ENCODE results near the gene MTCH1.
"Not testable (repeated sequence)": the region's sequence is repeated elsewhere in the genome, so short reads cannot be mapped to it uniquely, and the experiment has no call there.

Gene MTCH1

DNA sequence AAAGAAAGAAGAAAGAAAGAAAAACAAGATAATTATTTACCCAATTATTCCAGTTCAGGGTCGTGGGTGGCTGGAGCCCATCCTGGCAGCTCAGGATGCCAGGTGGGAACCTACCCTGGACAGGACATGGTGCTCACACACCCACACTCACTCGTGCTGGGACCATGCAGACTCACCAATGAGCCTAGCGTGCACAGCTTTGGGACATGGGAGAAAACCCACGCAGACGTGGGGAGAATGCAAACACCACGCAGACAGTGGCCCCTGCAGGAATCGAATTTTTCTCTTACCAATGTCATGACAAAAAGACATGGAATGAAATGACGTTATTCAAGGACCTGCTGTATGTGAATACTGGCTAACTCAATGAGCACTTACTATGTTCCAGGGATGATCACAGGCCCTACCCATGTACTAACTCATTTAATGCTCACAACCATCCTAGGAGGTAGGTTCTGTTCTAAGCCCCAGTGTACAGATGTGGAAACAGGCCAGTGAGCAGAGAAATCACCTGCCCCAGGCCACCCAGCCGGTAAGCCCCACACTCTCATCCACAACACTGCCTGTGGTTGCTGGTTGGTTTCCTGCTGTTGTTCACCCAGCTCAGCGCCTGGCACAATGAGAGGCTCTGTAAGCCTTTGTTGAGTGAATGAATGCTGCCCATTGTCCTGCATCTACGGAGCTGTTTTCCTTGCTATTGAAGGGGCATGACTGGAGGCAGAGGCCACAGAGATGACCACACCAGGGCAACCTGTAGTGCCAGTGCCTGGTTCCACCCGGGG, 38.2 kb downstream of the MTCH1 start:
- no peak for DNase-seq

DNA sequence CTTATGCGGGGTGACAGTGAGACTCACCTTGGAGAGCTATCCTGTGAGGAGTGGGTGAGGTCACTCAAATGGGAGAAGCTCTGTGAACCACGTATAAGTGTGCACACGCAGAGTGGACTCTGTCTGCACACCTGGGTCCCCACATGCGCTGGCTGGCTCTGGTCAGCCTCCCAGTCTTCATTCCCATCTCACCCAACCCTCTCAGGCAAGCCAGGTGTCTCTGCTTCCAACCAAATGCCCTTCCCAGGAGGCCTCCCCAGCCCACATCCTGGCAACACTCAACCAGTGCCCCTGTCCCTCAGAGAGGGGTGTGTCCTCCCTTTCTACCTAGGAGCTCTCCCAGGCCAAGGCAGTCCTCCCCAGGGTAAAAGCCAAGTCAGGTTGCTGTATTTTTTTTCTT, 39.5 kb downstream of the MTCH1 start:
- no peak for DNase-seq

DNA sequence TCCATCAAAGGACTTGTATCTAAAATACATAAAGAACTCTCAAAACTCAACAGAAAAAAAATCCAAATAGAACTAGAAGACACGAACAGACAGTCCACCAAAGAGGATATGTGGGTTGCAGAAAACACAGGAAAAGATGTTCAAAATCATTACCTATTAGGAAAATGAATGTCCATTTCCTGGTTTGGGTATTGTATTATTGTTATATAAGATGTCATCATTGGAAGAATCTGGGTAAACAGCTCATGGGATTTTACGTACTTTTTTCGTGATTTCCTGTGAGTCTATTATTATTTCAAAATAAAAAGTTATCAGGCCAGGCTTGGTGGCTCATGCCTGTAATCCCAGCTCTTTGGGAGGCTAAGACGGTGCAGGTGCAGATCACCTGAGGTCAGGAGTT, 40.7 kb downstream of the MTCH1 start:
- no peak for DNase-seq

DNA sequence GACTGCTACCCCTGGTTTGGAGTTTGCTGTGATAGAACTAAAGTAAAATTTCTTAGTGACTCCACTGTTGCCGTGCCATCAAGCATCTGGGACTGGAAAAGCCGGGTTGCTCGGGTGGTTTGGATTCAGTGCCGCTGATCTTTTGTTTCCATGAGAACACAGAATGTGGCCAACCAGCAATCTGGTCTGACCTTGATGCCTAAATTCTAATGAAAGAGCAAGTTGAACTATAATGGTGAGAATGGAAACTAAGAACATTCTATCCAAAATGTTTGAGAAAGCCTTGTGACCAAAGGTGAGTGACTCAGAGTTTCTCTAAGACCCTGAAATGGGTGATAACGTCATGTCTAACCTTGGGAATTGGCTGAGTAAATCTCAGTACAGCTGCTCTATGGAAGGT, 41.3 kb downstream of the MTCH1 start:
- no peak for DNase-seq

DNA sequence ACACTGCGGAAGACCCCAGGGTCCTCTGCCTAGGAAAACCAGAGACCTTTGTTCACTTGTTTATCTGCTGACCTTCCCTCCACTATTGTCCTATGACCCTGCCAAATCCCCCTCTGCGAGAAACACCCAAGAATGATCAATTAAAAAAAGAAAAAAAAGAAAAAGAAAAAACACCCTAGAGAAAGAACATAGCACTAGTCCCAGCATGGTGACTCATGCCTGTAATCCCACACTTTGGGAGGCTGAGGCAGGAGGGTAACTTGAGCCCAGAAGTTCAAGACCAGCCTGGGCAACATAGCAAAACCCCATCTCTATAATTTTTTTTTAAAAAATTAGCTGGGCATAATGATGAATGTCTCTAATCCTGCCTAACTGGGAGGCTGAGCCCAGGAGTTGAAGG, 43.7 kb downstream of the MTCH1 start:
- not testable (repeated sequence) for DNase-seq

DNA sequence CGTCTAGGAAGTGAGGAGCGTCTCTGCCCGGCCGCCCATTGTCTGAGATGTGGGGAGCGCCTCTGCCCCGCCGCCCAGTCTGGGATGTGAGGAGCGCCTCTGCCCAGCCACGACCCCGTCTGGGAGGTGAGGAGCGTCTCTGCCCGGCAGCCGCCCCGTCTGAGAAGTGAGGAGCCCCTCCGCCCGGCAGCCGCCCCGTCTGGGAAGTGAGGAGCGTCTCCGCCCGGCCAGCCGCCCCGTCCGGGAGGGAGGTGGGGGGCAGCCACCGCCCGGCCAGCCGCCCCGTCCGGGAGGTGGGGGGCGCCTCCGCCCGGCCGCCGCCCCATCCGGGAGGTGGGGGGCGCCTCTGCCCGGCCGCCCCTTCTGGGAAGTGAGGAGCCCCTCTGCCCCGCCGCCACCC, 44.4 kb downstream of the MTCH1 start:
- DNase-seq = not testable (repeated sequence)

DNA sequence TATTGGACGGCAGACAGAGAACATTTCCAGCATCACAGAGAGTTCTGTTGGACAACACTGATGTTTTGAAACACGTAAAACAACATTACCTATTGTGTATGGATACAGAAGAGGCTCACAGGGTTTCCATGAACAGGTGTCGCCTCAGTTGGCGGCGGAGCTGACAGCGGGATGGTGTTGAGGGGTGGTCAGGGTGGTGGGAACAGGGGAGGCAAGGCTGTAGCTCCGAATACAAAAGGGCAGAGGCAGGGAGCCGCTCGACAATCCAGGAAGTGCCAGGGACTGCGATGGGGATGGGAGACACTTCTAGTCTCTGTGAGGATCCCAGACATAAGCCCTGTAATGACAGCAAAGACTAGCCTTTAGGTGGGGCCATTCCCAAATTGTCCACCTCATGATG, 46.0 kb downstream of the MTCH1 start:
- DNase-seq = no peak

DNA sequence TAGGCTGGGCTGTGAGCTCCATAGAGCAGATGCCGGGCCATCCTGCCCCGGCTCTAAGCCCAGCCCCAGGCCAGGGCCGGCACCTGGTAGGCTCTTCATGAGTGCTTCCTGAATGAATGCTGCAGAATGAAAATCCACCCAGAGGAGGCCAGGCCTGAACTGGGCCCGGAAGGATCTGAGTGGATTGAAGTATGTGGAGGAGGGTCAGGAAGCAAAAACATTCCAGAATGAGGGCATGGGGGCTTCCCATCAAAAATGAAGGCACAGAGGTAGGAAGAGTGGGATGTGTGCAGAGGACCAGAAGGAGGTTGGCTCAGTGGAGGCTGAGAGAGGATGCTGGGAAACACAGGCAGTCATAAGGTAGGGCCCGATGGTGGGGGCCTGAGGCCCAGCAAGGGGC, 47.0 kb downstream of the MTCH1 start:
- not testable (repeated sequence) for DNase-seq

DNA sequence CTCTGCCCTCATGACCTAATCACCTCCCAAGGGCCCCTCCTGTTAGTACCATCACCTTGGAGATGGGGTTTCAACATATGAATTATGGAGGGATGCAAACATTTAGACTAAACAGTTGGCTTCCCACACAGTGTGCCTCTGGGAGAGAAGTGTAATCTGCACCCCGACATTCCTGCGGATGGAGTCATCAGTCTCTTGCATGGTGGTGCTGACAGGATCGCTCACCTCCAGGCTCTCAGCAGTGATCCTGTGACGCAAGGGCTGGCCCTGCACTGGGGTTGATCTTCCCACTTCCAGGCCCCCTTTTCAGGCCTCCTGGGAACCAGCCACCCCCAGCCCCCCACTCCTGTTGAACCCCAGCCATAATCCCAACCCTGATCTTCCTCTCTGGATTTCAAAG, 47.5 kb downstream of the MTCH1 start:
- no peak for DNase-seq

DNA sequence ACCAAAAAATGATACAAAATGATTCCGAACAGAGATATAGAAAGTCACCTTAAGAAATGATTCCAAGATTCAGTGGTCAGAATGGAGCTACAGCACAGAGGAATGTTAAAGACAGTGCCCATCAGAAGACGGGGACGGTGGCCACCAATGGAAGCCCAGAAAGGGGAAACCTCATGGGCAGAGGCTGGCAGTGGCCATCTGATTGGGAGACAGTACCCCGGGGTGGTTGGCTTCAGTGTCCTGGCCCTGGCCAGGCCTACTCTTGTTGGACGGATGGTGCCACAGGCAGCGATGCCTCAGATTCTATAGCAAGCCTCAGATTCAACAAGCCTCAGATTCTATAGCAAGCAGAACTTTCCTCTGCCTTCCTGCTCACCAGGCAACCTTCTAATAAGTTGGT, 48.1 kb downstream of the MTCH1 start:
- DNase-seq = no peak

DNA sequence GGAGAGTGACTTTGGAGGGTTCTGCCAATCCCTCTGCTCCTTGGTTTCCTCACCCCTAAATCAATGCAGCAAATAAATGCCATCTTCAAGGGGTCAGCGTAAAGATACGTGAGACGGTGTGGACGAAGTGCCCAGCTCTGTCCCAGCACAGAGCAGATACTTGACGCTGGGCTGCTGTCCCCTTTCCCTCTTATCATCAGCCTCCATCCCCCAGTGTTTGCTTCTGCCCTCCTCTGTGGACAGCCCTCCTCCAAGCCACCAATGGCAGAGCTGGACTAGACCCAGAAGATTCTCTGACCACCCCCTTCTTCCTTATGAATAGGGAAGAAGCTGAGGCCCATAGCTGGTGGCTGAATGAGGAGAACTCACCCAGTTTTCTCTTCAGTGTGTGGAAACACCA, 49.2 kb downstream of the MTCH1 start:
- DNase-seq = no peak

DNA sequence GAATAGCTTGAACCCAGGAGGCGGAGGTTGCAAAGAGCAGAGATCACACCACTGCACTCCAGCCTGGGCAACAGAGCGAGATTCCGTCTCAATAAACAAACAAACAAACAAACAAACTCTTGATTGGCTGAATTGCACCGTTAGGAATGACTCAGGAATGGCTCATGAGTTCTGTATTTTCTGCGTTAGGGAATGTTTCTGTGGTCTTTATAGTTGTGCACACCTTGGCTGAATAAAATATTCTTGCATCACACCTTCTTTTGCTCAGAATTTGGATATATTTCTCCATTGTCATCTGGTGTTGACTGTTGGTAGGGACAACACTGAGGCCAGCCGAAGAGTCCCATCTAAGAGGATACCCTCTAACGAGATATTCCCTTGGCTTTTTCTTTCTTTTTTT, 51.1 kb downstream of the MTCH1 start:
- no peak for DNase-seq

DNA sequence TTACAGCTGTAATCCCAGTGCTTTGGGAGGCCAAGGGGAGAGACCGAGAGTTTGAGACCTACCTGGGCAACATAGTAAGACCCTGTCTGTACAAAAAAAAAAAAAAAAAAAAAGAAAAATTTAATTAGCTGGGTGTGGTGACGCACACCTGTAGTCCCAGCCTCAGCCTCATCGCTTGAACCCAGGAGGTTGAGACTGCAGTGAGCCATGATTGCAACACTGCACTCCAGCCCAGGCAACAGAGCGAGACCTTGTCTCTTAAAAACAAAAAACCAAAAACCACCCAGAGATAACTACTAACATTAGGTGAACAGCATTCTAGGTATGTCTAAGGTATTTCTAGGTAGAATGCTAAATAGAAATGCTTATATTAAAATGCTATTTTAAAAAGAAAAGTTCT, 52.5 kb downstream of the MTCH1 start:
- DNase-seq = no peak

DNA sequence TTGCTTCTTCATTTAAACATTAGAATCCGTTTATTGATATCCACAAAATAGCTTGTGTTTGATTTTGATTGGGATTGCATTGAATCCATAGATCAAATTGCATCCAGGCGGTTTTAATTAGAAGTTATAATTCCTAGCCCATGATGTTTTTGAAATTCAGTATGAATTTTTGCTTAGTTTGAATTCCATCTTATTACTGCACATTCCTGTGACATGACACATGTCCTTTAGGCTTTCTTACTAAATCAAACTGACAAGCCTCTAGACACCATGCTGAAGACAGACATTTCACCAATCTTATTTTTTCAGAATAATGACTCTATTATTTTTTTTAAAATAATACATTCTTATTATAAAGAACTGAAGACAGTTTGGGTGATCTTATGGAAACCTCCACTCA, 52.9 kb downstream of the MTCH1 start:
- no peak for DNase-seq

DNA sequence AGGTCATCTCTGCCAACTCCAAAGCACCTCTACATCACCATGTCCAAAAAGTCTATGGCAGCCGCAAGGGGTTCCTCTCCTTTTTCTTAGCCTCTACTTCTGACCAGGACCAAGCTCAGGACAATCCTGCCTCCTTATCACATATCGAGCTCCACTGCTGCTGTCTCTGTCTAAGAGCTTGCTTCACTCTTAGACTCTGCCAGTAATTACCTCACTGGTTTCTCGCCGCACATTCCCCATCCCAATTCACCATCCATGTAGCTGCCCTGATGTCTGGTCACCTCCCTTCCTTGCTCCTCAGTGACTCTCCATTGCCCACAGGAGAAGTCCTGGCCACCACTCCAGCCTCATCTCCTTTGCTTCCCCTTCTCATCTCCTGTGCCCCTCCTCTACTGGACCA, 55.5 kb downstream of the MTCH1 start:
- no peak for DNase-seq

DNA sequence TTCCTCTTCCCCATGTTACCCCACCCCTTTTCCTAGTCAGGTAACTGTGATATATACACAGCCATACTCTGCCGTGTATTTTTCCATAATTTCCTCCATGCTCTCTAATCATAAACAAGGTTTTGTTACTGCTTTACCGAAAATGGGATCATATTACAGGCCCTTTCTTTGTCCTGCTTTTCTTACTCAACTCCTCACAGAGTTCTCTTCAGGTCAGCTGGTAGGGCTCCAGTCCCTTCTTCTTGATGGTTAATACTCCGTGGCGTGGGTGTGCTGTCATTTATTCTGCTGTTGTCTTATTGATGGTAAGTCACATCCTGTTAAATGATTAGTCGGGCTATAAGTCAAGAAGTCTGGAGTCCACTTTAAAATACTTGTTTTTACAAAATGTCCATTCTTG, 56.4 kb downstream of the MTCH1 start:
- DNase-seq = peak; percentile 32

DNA sequence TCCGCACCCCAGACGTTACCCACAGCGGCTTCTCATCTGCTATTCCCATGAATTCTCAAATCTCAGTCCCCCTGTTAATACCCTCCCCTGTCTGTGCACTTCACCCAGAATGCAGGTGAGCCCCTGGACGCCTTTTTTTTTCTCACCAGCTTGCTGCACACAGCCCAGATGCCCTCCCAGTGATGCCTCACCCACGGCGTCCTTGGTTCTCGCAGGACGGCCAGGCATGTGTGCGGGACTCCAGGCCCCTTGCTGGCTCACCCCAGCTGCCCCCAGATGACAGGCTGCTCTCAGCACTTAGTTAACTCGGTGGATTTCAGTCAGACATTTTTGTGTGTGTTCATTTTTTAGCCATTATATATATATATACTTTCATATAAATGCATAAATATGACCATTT, 56.8 kb downstream of the MTCH1 start:
- DNase-seq = no peak

DNA sequence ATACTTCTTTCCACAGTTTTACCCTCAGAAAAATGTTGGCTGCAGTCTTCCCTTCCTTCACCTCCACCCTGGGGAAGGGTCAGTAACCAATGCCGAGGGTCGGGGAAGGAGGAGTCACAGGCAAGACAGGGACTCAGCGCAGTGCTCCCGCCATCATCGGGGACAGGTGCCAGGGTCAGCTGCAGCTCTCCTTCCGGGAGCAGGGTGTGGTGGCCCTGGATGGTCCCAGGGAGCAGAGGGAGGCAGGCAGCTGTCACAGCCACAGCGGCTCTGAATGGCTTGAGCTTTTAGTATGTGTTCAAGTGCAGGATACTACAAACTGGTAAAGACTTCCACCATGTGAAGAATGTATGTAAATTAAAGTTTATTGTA, 57.5 kb downstream of the MTCH1 start:
- DNase-seq = no peak

DNA sequence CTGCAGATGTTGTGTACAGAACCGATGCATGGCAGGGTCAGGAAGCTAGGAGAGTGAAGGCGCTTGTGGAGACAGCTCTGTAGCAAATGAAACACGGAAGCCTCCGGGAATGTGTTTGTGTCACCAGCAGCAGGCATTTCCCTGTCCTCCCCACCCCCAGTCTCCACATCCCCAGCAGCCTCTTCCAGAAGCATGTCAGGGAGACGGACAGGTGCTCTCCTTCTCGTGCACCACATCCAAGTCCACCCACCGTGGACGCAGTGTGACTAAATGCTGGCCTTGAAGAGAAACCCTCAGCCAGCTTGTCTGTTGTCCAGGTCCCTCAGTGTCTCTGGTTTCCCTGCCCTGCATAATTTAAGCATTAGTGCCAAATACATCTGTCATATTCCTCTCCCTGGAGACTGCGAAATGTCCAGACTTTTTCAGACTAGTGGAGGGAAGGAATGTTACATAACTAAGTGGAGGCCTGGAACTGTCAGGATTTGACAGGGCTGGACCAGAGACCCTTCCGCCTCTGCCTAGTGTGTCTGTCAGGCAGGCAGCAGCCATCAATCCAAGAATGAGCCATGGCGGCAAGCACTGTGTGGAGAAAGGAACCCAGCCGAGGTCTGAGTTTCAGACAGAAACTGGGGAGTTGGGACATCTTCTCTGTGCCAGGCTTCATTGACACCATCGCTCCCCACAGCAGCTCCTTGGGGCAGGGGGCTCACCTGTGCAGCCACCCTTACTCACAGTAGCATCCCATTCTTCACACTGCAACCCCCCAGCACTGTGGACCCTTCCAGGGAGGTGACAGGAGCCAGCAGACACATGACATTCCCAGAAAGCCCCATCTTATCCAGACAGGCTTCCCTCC, 58.1 kb downstream of the MTCH1 start:
- DNase-seq = no peak

DNA sequence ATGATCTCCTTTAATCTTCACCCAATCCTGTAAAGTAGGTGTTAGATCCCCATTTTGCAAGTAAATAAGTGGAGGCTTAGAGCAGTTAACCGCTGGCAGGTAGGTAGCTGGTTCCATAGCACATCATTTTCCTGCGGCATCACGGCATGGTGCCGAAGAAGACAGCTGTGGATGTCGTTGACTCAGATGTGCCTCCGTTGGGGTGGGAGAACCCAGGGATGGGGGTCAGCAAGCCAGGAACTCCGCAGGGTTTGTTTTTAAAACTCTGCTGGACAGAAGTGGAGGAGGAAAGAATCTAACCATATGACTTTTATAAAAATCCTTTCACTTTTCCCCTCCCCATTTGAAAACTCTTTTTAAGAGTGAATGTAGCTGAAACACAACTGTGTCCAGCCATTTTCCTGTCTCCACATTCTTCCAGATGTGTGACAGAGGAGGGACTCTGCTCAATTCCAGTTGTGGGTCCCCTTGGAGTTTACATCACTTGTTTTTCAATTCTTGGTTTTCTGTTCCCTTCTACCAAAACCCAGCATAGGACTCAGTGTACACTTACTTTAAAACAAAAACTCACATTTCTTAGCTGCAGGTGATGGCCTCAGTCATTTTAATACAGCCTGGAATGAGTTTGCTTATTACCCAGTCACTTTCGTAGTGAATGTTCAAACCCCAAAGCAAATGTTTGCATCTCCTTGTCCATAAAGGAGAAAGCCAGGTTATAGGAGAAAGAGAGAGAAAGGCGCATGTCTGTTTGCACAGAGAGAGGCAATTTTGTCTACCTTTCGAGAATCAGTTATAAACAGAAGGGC, 59.1 kb downstream of the MTCH1 start:
- DNase-seq = no peak

DNA sequence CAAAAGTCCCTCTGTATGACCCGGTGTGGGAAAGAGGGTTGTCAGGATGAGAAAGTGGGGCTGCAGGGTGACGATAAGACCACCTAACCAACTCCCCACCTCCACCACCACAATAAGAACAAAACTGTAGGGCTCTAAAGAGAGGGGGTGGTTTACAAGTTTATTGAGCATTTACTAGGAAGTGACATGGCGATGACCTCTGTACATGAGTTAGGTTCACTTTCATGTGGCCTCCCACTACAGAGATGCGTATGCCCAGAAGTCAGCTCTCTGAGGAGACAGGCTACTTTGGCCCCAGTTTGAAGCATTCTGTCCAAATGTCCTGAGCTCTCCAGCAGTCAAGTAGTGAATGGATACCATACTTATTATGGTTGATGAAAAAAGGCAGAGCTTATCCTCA, 60.2 kb downstream of the MTCH1 start:
- no peak for DNase-seq

DNA sequence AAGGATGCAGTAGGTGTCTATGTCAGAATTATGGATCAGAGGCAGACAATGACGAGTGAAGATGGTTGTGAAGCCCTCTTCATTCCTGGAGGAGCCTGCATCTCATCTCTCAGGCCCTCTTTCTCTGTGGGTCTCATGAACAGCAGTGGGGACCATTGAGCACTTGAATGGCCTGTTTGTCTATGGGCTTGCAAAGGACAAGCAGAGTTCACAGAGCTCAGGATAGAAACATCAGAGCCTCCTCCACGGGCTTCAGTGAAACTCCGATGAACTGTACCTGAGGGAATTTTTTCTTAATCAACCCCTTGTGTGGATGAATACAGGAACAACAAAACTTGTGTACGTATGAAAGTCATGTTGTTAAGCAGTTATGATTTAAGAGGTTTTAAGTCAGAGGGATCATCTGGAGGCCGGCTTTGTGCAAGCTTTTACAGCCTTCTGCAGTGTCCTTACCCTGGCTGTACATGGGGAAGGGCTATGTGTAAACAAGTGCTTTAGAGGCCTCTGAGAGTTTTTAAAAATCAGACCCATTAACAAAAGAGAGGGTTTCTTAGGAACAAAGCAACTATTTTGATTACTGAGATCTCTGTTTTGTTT, 61.1 kb downstream of the MTCH1 start:
- no peak for DNase-seq

DNA sequence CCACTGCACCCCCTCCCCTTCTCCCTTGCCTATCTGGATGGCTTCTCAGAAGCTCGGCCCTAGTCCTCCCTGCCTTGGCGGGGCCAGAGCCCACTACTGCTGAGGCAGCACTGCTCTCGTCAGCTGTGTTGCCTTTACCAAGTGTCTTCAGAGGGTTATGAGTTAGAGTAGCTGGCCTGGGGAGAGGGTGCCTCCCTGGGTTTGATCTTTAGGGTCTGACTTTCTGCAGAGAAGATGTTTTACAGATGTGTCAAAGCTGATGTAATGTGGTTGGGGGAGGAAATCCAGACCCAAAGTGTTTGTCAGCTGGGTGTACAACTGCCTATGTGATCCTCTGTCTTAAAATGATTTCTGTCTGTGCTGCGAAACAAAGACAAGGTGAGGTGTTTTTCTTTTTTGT, 61.9 kb downstream of the MTCH1 start:
- no peak for DNase-seq

Data from NCI-H1105 (cell line).